ENCODE results near the gene RNF113B. TPM values are rescaled to one million over a fixed set of nuclear protein-coding genes. Genes with fewer than 3 reads are reported as not detected.

Gene RNF113B
- total and polyA plus RNA-seq, 2 donors (not counting 1 experiment from before 2014, with no cell fraction given) = not detected

GRCh38 chr13:98220271-98220791 lies 43.3 kb upstream of the RNF113B start:
- WGBS (ENCODE audit: insufficient coverage) = 96% methylated on average over 2 of the region's 4 CpGs
- Histone ChIP-seq H3K4me3 (ENCODE audit: control extremely low read depth in 1 of 5, extremely low read depth in 1 of 5, insufficient read depth in 1 of 5, low read depth in 2 of 5, low read length in 4 of 5) (no peak overlapping the region), H4K20me1 (ENCODE audit: control insufficient read depth, insufficient read depth, low read length, poor library complexity, severe bottlenecking) (no peaks in the 10 kb centered on the region), H3K4me1 (ENCODE audit: control insufficient read depth in 2 of 2, insufficient read depth in 2 of 2, low read length in 2 of 2) (no peaks in the 10 kb centered on the region), H3K9ac (ENCODE audit: low read length) (no peak overlapping the region), H3K27ac (ENCODE audit: low read length in 2 of 2) (no peak overlapping the region), H3K4me2 (replicated peaks; ENCODE audit: low read depth, low read length, poor library complexity, severe bottlenecking) (no peak overlapping the region), H2AFZ (ENCODE audit: insufficient read depth, low read depth, low read length, poor library complexity, severe bottlenecking) (no peak overlapping the region), H3K79me2 (ENCODE audit: control insufficient read depth, insufficient read depth, low read length) (no peaks in the 10 kb centered on the region), H3K9me3 (ENCODE audit: control extremely low read depth in 1 of 3, control insufficient read depth in 2 of 3, insufficient read depth in 1 of 3, low read length in 2 of 3) (no peaks in the 10 kb centered on the region), H3K36me3 (replicated peaks in 1 of 2; ENCODE audit: control extremely low read depth in 1 of 2, control insufficient read depth in 1 of 2, extremely low read depth in 1 of 2, insufficient read depth in 2 of 2, low read length in 1 of 2) (no peaks in the 10 kb centered on the region), H3K27me3 (replicated peaks in 1 of 4; ENCODE audit: control extremely low read depth in 1 of 4, control insufficient read depth in 3 of 4, insufficient read depth in 4 of 4, low read length in 3 of 4) (no peaks in the 10 kb centered on the region)
- ATAC-seq (ENCODE audit: low read depth) = no peak
- no peak overlapping the region for H3K27ac Mint-ChIP-seq
- intact Hi-C loops (cut with micrococcal nuclease) = no loop called here
- CTCF ChIA-PET = no interaction called here
- POLR2A ChIA-PET = no interaction called here
- no peak overlapping the region for H3K4me3 Mint-ChIP-seq
- no peak for TF ChIP-seq CTCF (IDR thresholded peaks at IDR 0.05)
- no peak for TF ChIP-seq EZH2 (IDR thresholded peaks at IDR 0.05; ENCODE audit: borderline replicate concordance, insufficient read depth, low read depth, low read length, poor library complexity, severe bottlenecking)
- peaks cover 6% of the 10 kb centered on the region for H3K27me3 Mint-ChIP-seq
- H3K4me1 Mint-ChIP-seq = no peaks in the 10 kb centered on the region
- DNase-seq = no peak
- no peaks in the 10 kb centered on the region for H3K9me3 Mint-ChIP-seq (ENCODE audit: insufficient read depth)

DNA sequence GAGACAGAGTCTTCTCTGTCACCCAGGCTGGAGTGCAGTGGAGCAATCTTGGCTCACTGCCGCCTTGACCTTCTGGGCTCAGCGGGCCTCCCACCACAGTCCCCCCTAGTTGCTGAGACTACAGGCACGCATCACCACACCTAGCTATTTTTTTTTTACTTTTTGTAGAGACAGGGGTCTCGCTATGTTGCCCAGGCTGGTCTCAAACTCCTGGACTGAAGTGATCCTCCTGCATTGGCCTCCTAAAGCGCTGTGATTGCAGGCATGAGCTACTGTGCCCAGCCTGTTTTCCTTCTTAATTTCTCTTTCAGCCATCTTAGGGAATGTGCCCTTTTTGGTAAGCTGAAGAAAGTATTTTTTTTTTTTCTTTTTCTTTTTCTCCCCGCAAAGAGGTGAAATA lies 42.6 kb upstream of the RNF113B start:
- Mint-ChIP-seq H3K27ac (no peak overlapping the region), H3K4me3 (no peak overlapping the region), H3K27me3 (peaks cover 3% of the 10 kb centered on the region), H3K4me1 (no peaks in the 10 kb centered on the region), H3K9me3 (ENCODE audit: insufficient read depth) (no peaks in the 10 kb centered on the region)
- Histone ChIP-seq H3K27ac (ENCODE audit: low read length in 2 of 2) (no peak overlapping the region), H3K4me3 (ENCODE audit: control extremely low read depth in 1 of 5, extremely low read depth in 1 of 5, insufficient read depth in 1 of 5, low read depth in 2 of 5, low read length in 4 of 5) (no peak overlapping the region), H4K20me1 (ENCODE audit: control insufficient read depth, insufficient read depth, low read length, poor library complexity, severe bottlenecking) (no peaks in the 10 kb centered on the region), H3K4me1 (ENCODE audit: control insufficient read depth in 2 of 2, insufficient read depth in 2 of 2, low read length in 2 of 2) (no peaks in the 10 kb centered on the region), H2AFZ (ENCODE audit: insufficient read depth, low read depth, low read length, poor library complexity, severe bottlenecking) (no peak overlapping the region), H3K4me2 (replicated peaks; ENCODE audit: low read depth, low read length, poor library complexity, severe bottlenecking) (no peak overlapping the region), H3K9ac (ENCODE audit: low read length) (no peak overlapping the region), H3K27me3 (replicated peaks in 1 of 4; ENCODE audit: control extremely low read depth in 1 of 4, control insufficient read depth in 3 of 4, insufficient read depth in 4 of 4, low read length in 3 of 4) (no peaks in the 10 kb centered on the region), H3K36me3 (replicated peaks in 1 of 2; ENCODE audit: control extremely low read depth in 1 of 2, control insufficient read depth in 1 of 2, extremely low read depth in 1 of 2, insufficient read depth in 2 of 2, low read length in 1 of 2) (no peaks in the 10 kb centered on the region), H3K9me3 (ENCODE audit: control extremely low read depth in 1 of 3, control insufficient read depth in 2 of 3, insufficient read depth in 1 of 3, low read length in 2 of 3) (no peaks in the 10 kb centered on the region), H3K79me2 (ENCODE audit: control insufficient read depth, insufficient read depth, low read length) (no peaks in the 10 kb centered on the region)
- WGBS (ENCODE audit: insufficient coverage) = 100% methylated on average over 2 of the region's 6 CpGs
- ChIA-PET CTCF (no interaction called here), POLR2A (no interaction called here)
- no peak for ATAC-seq (ENCODE audit: low read depth)
- TF ChIP-seq EZH2 (IDR thresholded peaks at IDR 0.05; ENCODE audit: borderline replicate concordance, insufficient read depth, low read depth, low read length, poor library complexity, severe bottlenecking) (no peak), CTCF (IDR thresholded peaks at IDR 0.05) (no peak)
- intact Hi-C loops (cut with micrococcal nuclease) = no loop called here
- DNase-seq = no peak

Data from B cell (primary cell).